ENCODE data around the gene VWA1. TPM values are rescaled to one million over a fixed set of nuclear protein-coding genes. Genes with fewer than 3 reads are reported as not detected.
"Not testable (repeated sequence)": the region's sequence is repeated elsewhere in the genome, so short reads cannot be mapped to it uniquely, and the experiment has no call there.

Gene VWA1
- total and polyA plus RNA-seq, 2 donors from 2014 or later: 103 to 116 TPM

GRCh38 chr1:1449099-1449739 lies 13.7 kb downstream of the VWA1 start, which contains the start of gene ATAD3C:
Gene ATAD3C (plus strand): TSS chr1:1449689. CDS start chr1:1450684, 995 bp downstream.
- TF ChIP-seq, protein P1, sequence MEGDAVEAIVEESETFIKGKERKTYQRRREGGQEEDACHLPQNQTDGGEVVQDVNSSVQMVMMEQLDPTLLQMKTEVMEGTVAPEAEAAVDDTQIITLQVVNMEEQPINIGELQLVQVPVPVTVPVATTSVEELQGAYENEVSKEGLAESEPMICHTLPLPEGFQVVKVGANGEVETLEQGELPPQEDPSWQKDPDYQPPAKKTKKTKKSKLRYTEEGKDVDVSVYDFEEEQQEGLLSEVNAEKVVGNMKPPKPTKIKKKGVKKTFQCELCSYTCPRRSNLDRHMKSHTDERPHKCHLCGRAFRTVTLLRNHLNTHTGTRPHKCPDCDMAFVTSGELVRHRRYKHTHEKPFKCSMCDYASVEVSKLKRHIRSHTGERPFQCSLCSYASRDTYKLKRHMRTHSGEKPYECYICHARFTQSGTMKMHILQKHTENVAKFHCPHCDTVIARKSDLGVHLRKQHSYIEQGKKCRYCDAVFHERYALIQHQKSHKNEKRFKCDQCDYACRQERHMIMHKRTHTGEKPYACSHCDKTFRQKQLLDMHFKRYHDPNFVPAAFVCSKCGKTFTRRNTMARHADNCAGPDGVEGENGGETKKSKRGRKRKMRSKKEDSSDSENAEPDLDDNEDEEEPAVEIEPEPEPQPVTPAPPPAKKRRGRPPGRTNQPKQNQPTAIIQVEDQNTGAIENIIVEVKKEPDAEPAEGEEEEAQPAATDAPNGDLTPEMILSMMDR (IDR thresholded peaks at IDR 0.05; ENCODE audit: borderline replicate concordance, extremely low read depth, insufficient read depth): no peak
- Histone ChIP-seq H3K9ac (ENCODE audit: low read length in 3 of 3) (no peak within 1 kb of the TSS), H3K4me3 (ENCODE audit: low read length in 3 of 3) (no peak within 1 kb of the TSS), H3K36me3 (ENCODE audit: control insufficient read depth in 2 of 3, insufficient read depth in 3 of 3, low read length in 3 of 3) (no peaks in the 10 kb centered on the region), H3K4me1 (ENCODE audit: control insufficient read depth in 2 of 3, insufficient read depth in 2 of 3, low read depth in 1 of 3, low read length in 3 of 3) (no peaks in the 10 kb centered on the region), H3K27me3 (ENCODE audit: control insufficient read depth, insufficient read depth, low read length) (no peaks in the 10 kb centered on the region), H3K27ac (ENCODE audit: low read depth in 2 of 2, low read length in 2 of 2) (no peak within 1 kb of the TSS), H3K9me3 (ENCODE audit: control insufficient read depth in 2 of 3, insufficient read depth in 1 of 3, low read length in 3 of 3) (no peaks in the 10 kb centered on the region)
- DNase-seq (no peak), FAIRE-seq (no peak)
- intact Hi-C loops (cut with DNase I): no loop called here

DNA sequence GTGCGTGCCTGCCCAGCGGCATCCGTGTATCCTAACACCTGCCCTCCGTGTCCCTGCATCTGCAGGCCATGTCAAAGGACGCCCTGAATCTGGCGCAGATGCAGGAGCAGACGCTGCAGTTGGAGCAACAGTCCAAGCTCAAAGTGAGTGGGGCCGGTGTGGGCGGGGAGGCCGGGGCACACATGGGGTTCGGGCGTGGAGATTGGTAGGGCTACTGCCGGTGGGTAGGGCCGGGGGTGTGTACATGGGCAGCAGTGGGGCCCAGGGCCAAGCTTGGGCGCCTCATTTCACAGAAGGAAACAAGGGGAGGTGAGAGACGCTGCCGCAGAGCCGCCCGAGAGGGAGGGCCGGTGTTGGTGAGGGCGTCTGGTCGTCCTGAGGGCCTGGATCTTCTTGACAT lies 15.1 kb downstream of the VWA1 start:
- H3K9me3 ChIP-seq (ENCODE audit: control insufficient read depth in 2 of 3, insufficient read depth in 1 of 3, low read length in 3 of 3); H3K4me3 ChIP-seq (ENCODE audit: low read length in 3 of 3); H3K36me3 ChIP-seq (ENCODE audit: control insufficient read depth in 2 of 3, insufficient read depth in 3 of 3, low read length in 3 of 3); intact Hi-C loops (cut with DNase I); H3K4me1 ChIP-seq (ENCODE audit: control insufficient read depth in 2 of 3, insufficient read depth in 2 of 3, low read depth in 1 of 3, low read length in 3 of 3); H3K27me3 ChIP-seq (ENCODE audit: control insufficient read depth, insufficient read depth, low read length); H3K27ac ChIP-seq (ENCODE audit: low read depth in 2 of 2, low read length in 2 of 2); FAIRE-seq; H3K9ac ChIP-seq (ENCODE audit: low read length in 3 of 3); DNase-seq: not testable (repeated sequence)

- intact Hi-C loops (cut with DNase I): no loop called here
- H3K27me3 ChIP-seq (ENCODE audit: control insufficient read depth, insufficient read depth, low read length): no peaks in the 10 kb centered on the region
- no peaks in the 10 kb centered on the region for H3K36me3 ChIP-seq (ENCODE audit: control insufficient read depth in 2 of 3, insufficient read depth in 3 of 3, low read length in 3 of 3)
- H3K4me1 ChIP-seq (ENCODE audit: control insufficient read depth in 2 of 3, insufficient read depth in 2 of 3, low read depth in 1 of 3, low read length in 3 of 3): no peaks in the 10 kb centered on the region
- H3K9ac ChIP-seq (ENCODE audit: low read length in 3 of 3): no peak overlapping the region
- H3K4me3 ChIP-seq (ENCODE audit: low read length in 3 of 3): no peak overlapping the region
- no peak overlapping the region for H3K27ac ChIP-seq (ENCODE audit: low read depth in 2 of 2, low read length in 2 of 2)
- TF ChIP-seq, protein P1 (IDR thresholded peaks at IDR 0.05; ENCODE audit: borderline replicate concordance, extremely low read depth, insufficient read depth): no peak
- DNase-seq (no peak), FAIRE-seq (no peak)
- no peaks in the 10 kb centered on the region for H3K9me3 ChIP-seq (ENCODE audit: control insufficient read depth in 2 of 3, insufficient read depth in 1 of 3, low read length in 3 of 3)
Observed at GRCh38 chr1:1451696-1452364, 16.3 kb downstream of the VWA1 start.

GRCh38 chr1:1452365-1452739 lies 16.9 kb downstream of the VWA1 start:
- FAIRE-seq; H3K4me1 ChIP-seq (ENCODE audit: control insufficient read depth in 2 of 3, insufficient read depth in 2 of 3, low read depth in 1 of 3, low read length in 3 of 3); H3K27ac ChIP-seq (ENCODE audit: low read depth in 2 of 2, low read length in 2 of 2); H3K27me3 ChIP-seq (ENCODE audit: control insufficient read depth, insufficient read depth, low read length); intact Hi-C loops (cut with DNase I); H3K4me3 ChIP-seq (ENCODE audit: low read length in 3 of 3); H3K9me3 ChIP-seq (ENCODE audit: control insufficient read depth in 2 of 3, insufficient read depth in 1 of 3, low read length in 3 of 3); H3K9ac ChIP-seq (ENCODE audit: low read length in 3 of 3); DNase-seq; H3K36me3 ChIP-seq (ENCODE audit: control insufficient read depth in 2 of 3, insufficient read depth in 3 of 3, low read length in 3 of 3): not testable (repeated sequence)

Measured in kidney (tissue), 14 donors.